ENCODE data around the gene ATP2B2. TPM values are rescaled to one million over a fixed set of nuclear protein-coding genes. Genes with fewer than 3 reads are reported as not detected.

Gene ATP2B2
- polyA plus RNA-seq, 4 donors, result 0.39 to 0.55 TPM; not detected in 2

GRCh38 chr3:10475983-10476382 lies 29.4 kb downstream of the ATP2B2 start:
- Histone ChIP-seq H3K27ac (ENCODE audit: low read depth in 1 of 3, low read length in 2 of 3) (no peak overlapping the region), H3K9me3 (ENCODE audit: control insufficient read depth in 2 of 2, insufficient read depth in 1 of 2, low read depth in 1 of 2, low read length in 1 of 2) (no peaks in the 10 kb centered on the region), H3K27me3 (ENCODE audit: control insufficient read depth in 3 of 3, insufficient read depth in 3 of 3, low read length in 3 of 3) (peaks cover 0 to 3% (median 2%) of the 10 kb centered on the region in 3 donors), H3K4me1 (ENCODE audit: control insufficient read depth in 3 of 3, insufficient read depth in 2 of 3, low read depth in 1 of 3, low read length in 2 of 3) (no peaks in the 10 kb centered on the region), H3K4me3 (ENCODE audit: low read depth in 1 of 3, low read length in 3 of 3) (no peak overlapping the region), H3K36me3 (ENCODE audit: control insufficient read depth in 3 of 3, insufficient read depth in 2 of 3, low read depth in 1 of 3, low read length in 3 of 3) (no peaks in the 10 kb centered on the region)
- WGBS, 3 donors, result 66 to 86% (median 67%) methylated on average over 3 of the region's 3 CpGs
- FAIRE-seq (no peak), DNase-seq (no peak)

- Histone ChIP-seq H3K4me1 (ENCODE audit: control insufficient read depth in 3 of 3, insufficient read depth in 2 of 3, low read depth in 1 of 3, low read length in 2 of 3) (no peaks in the 10 kb centered on the region), H3K9me3 (ENCODE audit: control insufficient read depth in 2 of 2, insufficient read depth in 1 of 2, low read depth in 1 of 2, low read length in 1 of 2) (no peaks in the 10 kb centered on the region), H3K4me3 (ENCODE audit: low read depth in 1 of 3, low read length in 3 of 3) (no peak overlapping the region), H3K27me3 (ENCODE audit: control insufficient read depth in 3 of 3, insufficient read depth in 3 of 3, low read length in 3 of 3) (peaks cover 0 to 5% (median 4%) of the 10 kb centered on the region in 3 donors), H3K27ac (ENCODE audit: low read depth in 1 of 3, low read length in 2 of 3) (no peak overlapping the region), H3K36me3 (ENCODE audit: control insufficient read depth in 3 of 3, insufficient read depth in 2 of 3, low read depth in 1 of 3, low read length in 3 of 3) (no peaks in the 10 kb centered on the region)
- no peak for FAIRE-seq
- 57 to 71% (median 61%) methylated on average over 9 of the region's 9 CpGs for WGBS, 3 donors
- no peak for DNase-seq
Observed at GRCh38 chr3:10474847-10475246, 30.5 kb downstream of the ATP2B2 start.

DNA sequence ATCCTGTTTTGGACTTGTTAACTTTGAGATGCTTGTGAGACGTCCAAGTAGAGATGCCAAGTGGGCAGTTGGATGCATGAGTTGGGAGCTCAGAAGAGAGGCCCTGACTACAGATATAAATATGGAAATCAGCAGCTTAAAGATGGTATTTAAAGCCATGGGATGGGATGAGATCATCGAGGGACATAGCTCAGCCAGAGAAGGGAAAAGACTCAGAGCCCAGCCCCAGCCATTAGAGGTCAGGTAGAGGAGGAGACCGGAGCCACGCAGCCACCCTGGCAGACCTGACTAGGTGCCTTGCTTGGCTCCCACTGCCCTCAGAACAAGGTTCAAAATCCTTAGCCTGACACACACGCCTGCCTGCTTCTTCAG lies 31.1 kb downstream of the ATP2B2 start:
- Histone ChIP-seq H3K27ac (ENCODE audit: low read depth in 1 of 3, low read length in 2 of 3) (no peak overlapping the region), H3K4me1 (ENCODE audit: control insufficient read depth in 3 of 3, insufficient read depth in 2 of 3, low read depth in 1 of 3, low read length in 2 of 3) (no peaks in the 10 kb centered on the region), H3K4me3 (ENCODE audit: low read depth in 1 of 3, low read length in 3 of 3) (no peak overlapping the region), H3K36me3 (ENCODE audit: control insufficient read depth in 3 of 3, insufficient read depth in 2 of 3, low read depth in 1 of 3, low read length in 3 of 3) (no peaks in the 10 kb centered on the region), H3K27me3 (ENCODE audit: control insufficient read depth in 3 of 3, insufficient read depth in 3 of 3, low read length in 3 of 3) (peaks cover 0 to 5% (median 4%) of the 10 kb centered on the region in 3 donors), H3K9me3 (ENCODE audit: control insufficient read depth in 2 of 2, insufficient read depth in 1 of 2, low read depth in 1 of 2, low read length in 1 of 2) (no peaks in the 10 kb centered on the region)
- FAIRE-seq, result no peak
- WGBS, 3 donors, result 50 to 68% (median 53%) methylated on average over 5 of the region's 5 CpGs
- DNase-seq, result no peak

DNA sequence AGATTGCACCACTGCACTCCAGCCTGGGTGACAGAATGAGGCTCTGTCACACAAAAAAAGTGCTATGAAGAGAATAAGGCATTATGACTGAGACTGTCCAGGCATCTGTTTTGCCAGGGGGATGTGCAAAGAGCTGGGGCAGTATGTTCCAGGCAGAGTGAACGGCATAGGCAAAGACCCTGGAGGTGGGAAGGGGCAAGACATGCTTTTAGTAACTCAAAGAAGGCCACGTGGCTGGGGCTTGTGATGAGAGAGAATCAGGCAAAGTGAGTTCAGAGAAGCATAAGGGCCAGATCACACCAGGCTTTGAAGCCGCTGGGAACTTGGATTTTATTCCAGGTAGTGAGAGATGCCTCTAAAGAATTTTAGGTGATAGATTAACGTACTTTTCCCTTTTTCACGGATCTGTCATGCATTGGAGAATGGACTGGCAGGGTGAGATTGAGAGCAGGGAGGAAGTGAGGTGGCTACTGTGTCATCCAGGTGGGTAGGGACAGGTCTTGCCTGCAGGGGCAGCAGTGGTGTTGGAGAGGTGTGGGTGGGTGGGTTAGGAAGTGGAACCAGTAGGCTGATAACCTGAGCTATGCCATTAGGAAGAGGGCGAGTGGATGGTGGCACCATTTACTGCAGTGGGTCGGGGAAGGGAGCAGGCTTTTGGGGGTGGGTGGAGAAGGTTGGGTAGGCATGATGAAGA lies 31.7 kb downstream of the ATP2B2 start:
- FAIRE-seq, result no peak
- 66 to 72% (median 71%) methylated on average over 7 of the region's 7 CpGs for WGBS, 3 donors

GRCh38 chr3:10472877-10473440 lies 32.4 kb downstream of the ATP2B2 start:
- FAIRE-seq (no peak), DNase-seq (no peak)
- Histone ChIP-seq H3K27ac (ENCODE audit: low read depth in 1 of 3, low read length in 2 of 3) (no peak overlapping the region), H3K9me3 (ENCODE audit: control insufficient read depth in 2 of 2, insufficient read depth in 1 of 2, low read depth in 1 of 2, low read length in 1 of 2) (no peaks in the 10 kb centered on the region), H3K4me3 (ENCODE audit: low read depth in 1 of 3, low read length in 3 of 3) (no peak overlapping the region), H3K27me3 (ENCODE audit: control insufficient read depth in 3 of 3, insufficient read depth in 3 of 3, low read length in 3 of 3) (peaks cover 0 to 5% (median 4%) of the 10 kb centered on the region in 3 donors), H3K4me1 (ENCODE audit: control insufficient read depth in 3 of 3, insufficient read depth in 2 of 3, low read depth in 1 of 3, low read length in 2 of 3) (no peaks in the 10 kb centered on the region), H3K36me3 (ENCODE audit: control insufficient read depth in 3 of 3, insufficient read depth in 2 of 3, low read depth in 1 of 3, low read length in 3 of 3) (no peaks in the 10 kb centered on the region)
- 85 to 97% (median 91%) methylated on average over 2 of the region's 2 CpGs for WGBS, 3 donors

More for the DNA sequence above, 31.7 kb downstream of the ATP2B2 start:
- Histone ChIP-seq H3K4me1 (ENCODE audit: control insufficient read depth in 3 of 3, insufficient read depth in 2 of 3, low read depth in 1 of 3, low read length in 2 of 3) (no peaks in the 10 kb centered on the region), H3K4me3 (ENCODE audit: low read depth in 1 of 3, low read length in 3 of 3) (no peak overlapping the region), H3K27ac (ENCODE audit: low read depth in 1 of 3, low read length in 2 of 3) (no peak overlapping the region), H3K36me3 (ENCODE audit: control insufficient read depth in 3 of 3, insufficient read depth in 2 of 3, low read depth in 1 of 3, low read length in 3 of 3) (no peaks in the 10 kb centered on the region), H3K9me3 (ENCODE audit: control insufficient read depth in 2 of 2, insufficient read depth in 1 of 2, low read depth in 1 of 2, low read length in 1 of 2) (no peaks in the 10 kb centered on the region), H3K27me3 (ENCODE audit: control insufficient read depth in 3 of 3, insufficient read depth in 3 of 3, low read length in 3 of 3) (peaks cover 0 to 5% (median 4%) of the 10 kb centered on the region in 3 donors)
- DNase-seq, result no peak

- no peaks in the 10 kb centered on the region for H3K36me3 ChIP-seq (ENCODE audit: control insufficient read depth in 3 of 3, insufficient read depth in 2 of 3, low read depth in 1 of 3, low read length in 3 of 3)
- 7 to 17% (median 11%) methylated on average over 19 to 20 of the region's 20 CpGs for WGBS, 3 donors
- H3K4me1 ChIP-seq (ENCODE audit: control insufficient read depth in 3 of 3, insufficient read depth in 2 of 3, low read depth in 1 of 3, low read length in 2 of 3), result no peaks in the 10 kb centered on the region
- H3K4me3 ChIP-seq (ENCODE audit: low read depth in 1 of 3, low read length in 3 of 3), result no peak overlapping the region
- H3K27ac ChIP-seq (ENCODE audit: low read depth in 1 of 3, low read length in 2 of 3), result no peak overlapping the region
- FAIRE-seq, result no peak
- peak in 1 of 2 donors; percentile 19 for DNase-seq
- H3K9me3 ChIP-seq (ENCODE audit: control insufficient read depth in 2 of 2, insufficient read depth in 1 of 2, low read depth in 1 of 2, low read length in 1 of 2), result no peaks in the 10 kb centered on the region
- peaks cover 0 to 4% (median 4%) of the 10 kb centered on the region in 3 donors for H3K27me3 ChIP-seq (ENCODE audit: control insufficient read depth in 3 of 3, insufficient read depth in 3 of 3, low read length in 3 of 3)
Observed at GRCh38 chr3:10471054-10471688, 34.2 kb downstream of the ATP2B2 start.

- Histone ChIP-seq H3K36me3 (ENCODE audit: control insufficient read depth in 3 of 3, insufficient read depth in 2 of 3, low read depth in 1 of 3, low read length in 3 of 3) (no peaks in the 10 kb centered on the region), H3K4me1 (ENCODE audit: control insufficient read depth in 3 of 3, insufficient read depth in 2 of 3, low read depth in 1 of 3, low read length in 2 of 3) (no peaks in the 10 kb centered on the region), H3K4me3 (ENCODE audit: low read depth in 1 of 3, low read length in 3 of 3) (no peak overlapping the region), H3K27ac (ENCODE audit: low read depth in 1 of 3, low read length in 2 of 3) (no peak overlapping the region), H3K27me3 (ENCODE audit: control insufficient read depth in 3 of 3, insufficient read depth in 3 of 3, low read length in 3 of 3) (peaks cover 0 to 4% (median 4%) of the 10 kb centered on the region in 3 donors), H3K9me3 (ENCODE audit: control insufficient read depth in 2 of 2, insufficient read depth in 1 of 2, low read depth in 1 of 2, low read length in 1 of 2) (no peaks in the 10 kb centered on the region)
- FAIRE-seq, result no peak
- no peak for DNase-seq
- 27 to 41% (median 33%) methylated on average over 12 of the region's 12 CpGs for WGBS, 3 donors
Observed at GRCh38 chr3:10470120-10471053, 35.0 kb downstream of the ATP2B2 start.

All from small intestine (tissue), 7 donors.